Kidney (tissue), 14 donors: ENCODE results near the gene CYP1A1. TPM values are rescaled to one million over a fixed set of nuclear protein-coding genes. Genes with fewer than 3 reads are reported as not detected.

ENCODE experiments used
- DNase-seq, 5 donors: peaks; one replicate each; pipeline ENCODE4 v3.0.0-alpha.2; 2013 to 2020
- FAIRE-seq: peaks from 2 replicates; lab custom pipeline; 2012; peaks lifted over from hg19 to GRCh38; lab: Jason Lieb, UNC
- H3K27ac ChIP-seq, 2 donors: one replicate each; pipeline ENCODE4 v1.7.0; 2013; ENCODE audit warnings: low read depth in 2 of 2, low read length in 2 of 2, inconsistent platforms in 1 of 2
- H3K27me3 ChIP-seq: one replicate; pipeline ENCODE4 v1.7.1; 2013; ENCODE audit warnings: low read length, inconsistent platforms; ENCODE audit not compliant: control insufficient read depth, insufficient read depth
- H3K36me3 ChIP-seq, 3 donors: one replicate each; pipeline versions ENCODE4 v1.7.0 to v1.7.1; 2013; ENCODE audit warnings: low read length in 3 of 3, control low read depth in 1 of 3, inconsistent platforms in 1 of 3; ENCODE audit not compliant: insufficient read depth in 3 of 3, control insufficient read depth in 2 of 3
- H3K4me1 ChIP-seq, 3 donors: one replicate each; pipeline versions ENCODE4 v1.7.0 to v1.7.1; 2013; ENCODE audit warnings: low read length in 3 of 3, inconsistent platforms in 1 of 3, low read depth in 1 of 3; ENCODE audit not compliant: control insufficient read depth in 2 of 3, insufficient read depth in 2 of 3
- H3K4me3 ChIP-seq, 3 donors: one replicate each; pipeline versions ENCODE4 v1.7.0 to v1.8.1; 2013; ENCODE audit warnings: low read length in 3 of 3, control low read depth in 1 of 3, inconsistent platforms in 1 of 3
- H3K9ac ChIP-seq, 3 donors: one replicate each; pipeline versions ENCODE4 v1.7.0 to v1.7.1; 2013; ENCODE audit warnings: low read length in 3 of 3, control low read depth in 1 of 3, inconsistent platforms in 1 of 3
- H3K9me3 ChIP-seq, 3 donors: one replicate each; pipeline versions ENCODE4 v1.7.0 to v1.7.1; 2013; ENCODE audit warnings: low read length in 3 of 3, control low read depth in 1 of 3, inconsistent platforms in 1 of 3; ENCODE audit not compliant: control insufficient read depth in 2 of 3, insufficient read depth in 1 of 3
- CTCF ChIP-seq: IDR thresholded peaks from 3 replicates; pipeline ENCODE4 v1.5.1; 2012; ENCODE audit warnings: mild to moderate bottlenecking, moderate library complexity, borderline replicate concordance; ENCODE audit not compliant: insufficient read depth; ENCODE audit errors: extremely low read depth
- intact Hi-C: fragments of 100-400 bp; cut with DNase I; formaldehyde crosslinking; loops from one replicate; pipeline ENCODE4 v1.11.1; 2022
- polyA plus RNA-seq: library from polyadenylated mRNA; stranded (reverse); fragments of 350-450 nt; fragmentation: Illumina TruSeq; extraction: RNeasy Lipid Tissue Mini Kit (QIAGEN cat#74804); gene quantifications from one replicate; pipeline ENCODE4 v1.2.3, GENCODE V29; 2014; ENCODE audit warnings: low read depth, low replicate concordance; ENCODE audit not compliant: insufficient read depth
- total RNA-seq: library from RNA; stranded (reverse); fragmentation: NEBNext Ultra II Directional; extraction: Animal tissue kit (Norgen Biotek cat#: 25700); gene quantifications from one replicate; pipeline ENCODE4 v1.2.1, GENCODE V29; 2021
- donor health status: control.
- donor health status: control.
- donor health status: control.
- donor health status: control.
- donor health status: control.
- donor health status: DM: yes; HTN: yes; CAD: no.
- donor health status: Normal renal cell carcinoma (clear cell type).

CYP1A1 gene
- total and polyA plus RNA-seq, 2 donors from 2014 or later = 0.13 to 0.26 TPM

- Histone ChIP-seq H3K27me3 (no peaks in the 10 kb centered on the region), H3K4me1 (no peaks in the 10 kb centered on the region), H3K36me3 (no peaks in the 10 kb centered on the region), H3K9me3 (no peaks in the 10 kb centered on the region), H3K27ac (no peak overlapping the region), H3K4me3 (no peak overlapping the region), H3K9ac (no peak overlapping the region)
- FAIRE-seq (no peak), DNase-seq (no peak)
- intact Hi-C loops = no loop called here
- no peak for TF ChIP-seq CTCF
Observed at GRCh38 chr15:74762791-74763150, 37.4 kb upstream of the CYP1A1 start.

GRCh38 chr15:74758736-74759135 lies 33.4 kb upstream of the CYP1A1 start:
- intact Hi-C loops = no loop called here
- no peaks in the 10 kb centered on the region for H3K36me3 ChIP-seq
- no peak overlapping the region for H3K27ac ChIP-seq
- no peak for TF ChIP-seq CTCF
- H3K4me1 ChIP-seq = no peaks in the 10 kb centered on the region
- FAIRE-seq (no peak), DNase-seq (peak in 1 of 5 donors; percentile 22)
- no peak overlapping the region for H3K9ac ChIP-seq
- H3K4me3 ChIP-seq = no peak overlapping the region
- H3K9me3 ChIP-seq = no peaks in the 10 kb centered on the region
- no peaks in the 10 kb centered on the region for H3K27me3 ChIP-seq

- intact Hi-C loops = no loop called here
Observed at GRCh38 chr15:74754593-74755215, 29.4 kb upstream of the CYP1A1 start.

More at GRCh38 chr15:74754593-74755215, 29.4 kb upstream of the CYP1A1 start:
- Histone ChIP-seq H3K9me3 (no peaks in the 10 kb centered on the region), H3K27ac (no peak overlapping the region), H3K4me1 (no peaks in the 10 kb centered on the region), H3K27me3 (no peaks in the 10 kb centered on the region), H3K36me3 (no peaks in the 10 kb centered on the region), H3K4me3 (no peak overlapping the region), H3K9ac (no peak overlapping the region)
- TF ChIP-seq CTCF = no peak
- peak in 1 of 5 donors; percentile 22 for DNase-seq
- no peak for FAIRE-seq
